Measurements from ENCODE around the gene ADCY2.

The ADCY2 gene

DNA sequence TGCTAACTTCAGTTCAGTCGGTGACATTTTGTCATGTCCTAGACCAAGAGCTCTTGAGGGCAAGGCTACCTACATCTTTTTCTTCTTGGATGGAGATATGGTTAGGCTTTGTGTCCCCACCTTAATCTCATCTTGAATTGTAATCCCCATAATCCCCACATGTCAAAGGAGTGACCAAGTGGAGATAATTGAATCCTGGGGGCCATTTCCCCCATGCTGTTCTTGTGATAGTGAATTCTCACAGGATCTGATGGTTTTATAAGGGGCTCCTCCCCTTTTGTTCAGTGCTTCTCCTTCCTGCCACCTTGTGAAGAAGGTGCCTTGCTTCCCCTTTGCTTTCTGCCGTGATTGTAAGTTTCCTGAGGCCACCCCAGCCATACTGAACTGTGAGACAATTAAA lies 457.1 kb downstream of the ADCY2 start:
- TF ChIP-seq CTCF (IDR thresholded peaks at IDR 0.05) = no peak
- Mint-ChIP-seq H3K36me3 (ENCODE audit: low read depth) (peaks cover 25% of the 10 kb centered on the region), H3K4me1 (peaks cover 43% of the 10 kb centered on the region), H3K9me3 (peaks cover 21% of the 10 kb centered on the region), H3K4me3 (no peak overlapping the region), H3K27ac (peak overlapping the region; percentile 74), H3K27me3 (ENCODE audit: low read depth, poor library complexity) (no peaks in the 10 kb centered on the region)
- no peak for DNase-seq

- no peak for TF ChIP-seq CTCF (IDR thresholded peaks at IDR 0.05)
- H3K27me3 Mint-ChIP-seq (ENCODE audit: low read depth, poor library complexity) = no peaks in the 10 kb centered on the region
- no peak overlapping the region for H3K4me3 Mint-ChIP-seq
- H3K9me3 Mint-ChIP-seq = peaks cover 21% of the 10 kb centered on the region
- no peak for DNase-seq
- peaks cover 26% of the 10 kb centered on the region for H3K4me1 Mint-ChIP-seq
- H3K27ac Mint-ChIP-seq = no peak overlapping the region
- H3K36me3 Mint-ChIP-seq (ENCODE audit: low read depth) = peaks cover 34% of the 10 kb centered on the region
Observed at GRCh38 chr5:7855611-7856010, 459.7 kb downstream of the ADCY2 start.

DNA sequence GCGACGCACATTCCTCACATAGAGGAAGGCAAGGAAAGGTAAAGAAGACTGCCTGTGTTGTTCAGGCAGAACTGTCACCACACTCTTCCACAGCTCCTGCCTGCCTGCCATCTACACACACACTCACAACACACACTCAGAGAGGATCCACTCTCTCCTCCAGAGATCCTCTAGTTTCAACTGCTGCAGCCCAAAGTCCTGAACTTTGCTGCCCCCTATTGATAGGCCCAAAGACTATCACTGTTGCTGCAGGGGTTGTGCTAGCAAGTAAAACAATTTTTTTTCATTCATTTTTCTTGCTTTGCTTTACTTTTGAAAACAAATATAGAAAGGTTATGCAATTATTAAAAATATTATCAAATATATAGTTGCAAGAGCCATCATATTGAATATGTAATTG lies 460.9 kb downstream of the ADCY2 start:
- peaks cover 21% of the 10 kb centered on the region for H3K9me3 Mint-ChIP-seq
- peaks cover 20% of the 10 kb centered on the region for H3K4me1 Mint-ChIP-seq
- DNase-seq = peak; percentile 48
- peak; percentile 85 for TF ChIP-seq CTCF (IDR thresholded peaks at IDR 0.05)
- H3K4me3 Mint-ChIP-seq = no peak overlapping the region
- no peak overlapping the region for H3K27ac Mint-ChIP-seq
- H3K36me3 Mint-ChIP-seq (ENCODE audit: low read depth) = peaks cover 39% of the 10 kb centered on the region
- H3K27me3 Mint-ChIP-seq (ENCODE audit: low read depth, poor library complexity) = no peaks in the 10 kb centered on the region

DNA sequence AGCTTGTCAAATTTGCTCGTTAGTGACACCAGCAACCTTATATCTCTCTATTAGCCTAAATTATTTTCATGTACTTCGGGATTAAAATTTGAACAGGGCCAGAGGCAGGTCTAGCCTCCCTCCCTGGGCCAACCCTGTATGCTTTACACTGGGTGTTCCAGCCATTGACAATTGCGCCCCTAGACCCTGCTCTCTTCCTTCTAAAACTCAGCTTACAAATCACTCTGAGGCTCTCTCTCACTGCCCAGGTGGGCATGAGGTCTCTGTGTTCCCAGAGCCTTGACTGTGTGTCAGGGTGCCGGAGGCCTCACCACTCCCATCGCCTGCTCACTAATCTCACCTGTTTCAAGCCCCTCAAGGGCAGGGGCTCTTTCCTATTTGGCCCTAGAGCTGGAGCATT lies 461.4 kb downstream of the ADCY2 start:
- Mint-ChIP-seq H3K27ac (peak overlapping the region; percentile 24), H3K9me3 (peaks cover 21% of the 10 kb centered on the region), H3K4me3 (no peak overlapping the region), H3K36me3 (ENCODE audit: low read depth) (peaks cover 40% of the 10 kb centered on the region), H3K4me1 (peaks cover 15% of the 10 kb centered on the region), H3K27me3 (ENCODE audit: low read depth, poor library complexity) (no peaks in the 10 kb centered on the region)
- no peak for TF ChIP-seq CTCF (IDR thresholded peaks at IDR 0.05)
- no peak for DNase-seq

DNA sequence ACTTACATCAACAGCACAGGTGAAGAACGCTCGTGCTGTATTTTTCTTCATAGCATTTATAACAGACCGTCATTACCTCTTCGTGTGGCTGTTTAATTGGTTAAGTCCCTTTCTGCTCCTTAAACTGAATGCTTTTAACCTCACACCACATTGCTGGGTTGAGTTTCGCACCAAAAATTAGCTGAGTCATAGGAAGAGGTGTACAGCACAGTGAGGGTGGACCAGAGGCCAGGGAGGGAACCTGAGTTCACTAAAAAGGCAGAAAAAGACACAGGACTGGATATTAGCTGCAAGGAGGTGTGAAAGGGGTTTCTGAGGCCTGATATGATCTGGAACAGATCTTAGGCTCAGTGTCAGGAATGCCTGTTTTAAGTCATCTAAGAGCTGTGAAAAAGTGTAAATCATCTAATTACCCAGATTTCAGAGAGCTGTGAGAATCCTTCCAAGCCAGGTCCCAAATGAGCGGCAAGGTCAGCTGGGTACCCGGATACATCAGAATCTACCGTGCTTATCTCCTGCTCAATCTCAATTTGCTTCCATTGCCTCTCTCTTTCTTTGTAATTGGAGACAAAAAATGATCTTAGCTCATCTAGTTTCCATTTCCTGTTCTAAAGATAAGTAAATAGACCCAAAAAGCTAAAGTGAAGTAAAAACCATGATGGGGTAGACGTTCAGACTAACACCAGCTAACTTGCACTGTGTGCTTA lies 462.1 kb downstream of the ADCY2 start:
- TF ChIP-seq CTCF (IDR thresholded peaks at IDR 0.05) = no peak
- Mint-ChIP-seq H3K4me3 (no peak overlapping the region), H3K4me1 (peaks cover 11% of the 10 kb centered on the region), H3K36me3 (ENCODE audit: low read depth) (peaks cover 45% of the 10 kb centered on the region), H3K27ac (peak overlapping the region; percentile 91), H3K27me3 (ENCODE audit: low read depth, poor library complexity) (no peaks in the 10 kb centered on the region), H3K9me3 (peaks cover 20% of the 10 kb centered on the region)
- DNase-seq = no peak

DNA sequence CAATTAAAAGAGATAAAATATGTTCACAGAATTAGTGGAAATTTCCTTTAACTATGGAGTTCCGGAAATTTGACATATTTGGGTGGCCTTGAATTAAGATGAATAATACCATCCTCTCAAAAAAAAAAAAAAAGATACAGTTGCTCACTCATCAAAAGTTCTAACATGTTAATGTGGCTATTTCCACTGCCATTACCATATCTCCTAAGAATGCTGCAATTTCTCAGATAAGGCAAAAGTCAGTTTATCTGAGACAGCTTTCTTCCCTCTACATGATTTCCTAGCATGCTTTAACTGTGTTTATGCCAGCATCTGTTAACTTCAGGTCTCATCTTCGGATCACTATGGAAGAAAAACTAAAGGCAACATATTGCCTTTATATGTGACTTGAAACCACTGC lies 470.3 kb downstream of the ADCY2 start:
- Mint-ChIP-seq H3K4me1 (peaks cover 35% of the 10 kb centered on the region), H3K36me3 (ENCODE audit: low read depth) (peaks cover 40% of the 10 kb centered on the region), H3K27me3 (ENCODE audit: low read depth, poor library complexity) (no peaks in the 10 kb centered on the region), H3K4me3 (no peak overlapping the region), H3K27ac (no peak overlapping the region), H3K9me3 (no peaks in the 10 kb centered on the region)
- no peak for TF ChIP-seq CTCF (IDR thresholded peaks at IDR 0.05)
- DNase-seq = no peak
